Measurements from ENCODE around the gene MUC5AC. TPM values are rescaled to one million over a fixed set of nuclear protein-coding genes. Genes with fewer than 3 reads are reported as not detected.

MUC5AC gene
- total RNA-seq, 1 experiment from 2014 or later, result under 0.01 TPM

GRCh38 chr11:1161410-1162137 is 3.8 kb downstream of the MUC5AC start:
- no peaks in the 10 kb centered on the region for H3K4me1 Mint-ChIP-seq
- DNase-seq (ENCODE audit: low spot score), result no peak
- TF ChIP-seq ZNF425 (CRISPR knock-in tag; conservative IDR thresholded peaks at IDR 0.05) (no peak), PRDM15 (CRISPR knock-in tag; IDR thresholded peaks at IDR 0.05) (no peak), ZNF671 (CRISPR knock-in tag; IDR thresholded peaks at IDR 0.05) (no peak), GRHL2 (CRISPR knock-in tag; IDR thresholded peaks at IDR 0.05; ENCODE audit: insufficient replicate concordance, severe bottlenecking) (no peak), E2F5 (CRISPR knock-in tag; IDR thresholded peaks at IDR 0.05) (no peak), ZNF416 (CRISPR knock-in tag; IDR thresholded peaks at IDR 0.05) (no peak), NFATC4 (CRISPR knock-in tag; IDR thresholded peaks at IDR 0.05) (no peak), PRRX2 (CRISPR knock-in tag; IDR thresholded peaks at IDR 0.05) (no peak), GABPB1 (CRISPR knock-in tag; IDR thresholded peaks at IDR 0.05) (no peak), MYBL2 (CRISPR knock-in tag; IDR thresholded peaks at IDR 0.05) (no peak), MLX (CRISPR knock-in tag; IDR thresholded peaks at IDR 0.05) (no peak), FOXP1 (CRISPR knock-in tag; IDR thresholded peaks at IDR 0.05; ENCODE audit: borderline replicate concordance) (no peak), ZNF423 (CRISPR knock-in tag; IDR thresholded peaks at IDR 0.05) (no peak), ELF4 (CRISPR knock-in tag; IDR thresholded peaks at IDR 0.05; ENCODE audit: low read depth) (no peak), OVOL2 (CRISPR knock-in tag; IDR thresholded peaks at IDR 0.05; ENCODE audit: borderline replicate concordance) (no peak), ERG (CRISPR knock-in tag; IDR thresholded peaks at IDR 0.05) (no peak), NR1H2 (CRISPR knock-in tag; IDR thresholded peaks at IDR 0.05) (no peak), ETV6 (CRISPR knock-in tag; IDR thresholded peaks at IDR 0.05) (no peak)
- ChIA-PET CTCF (interaction anchor here (1.0 kb wide), 1 partner anchor 11 kb away, joined by 3 read pairs; no protein-coding TSS in a partner anchor), POLR2A (no interaction called here)
- H3K27ac Mint-ChIP-seq, result no peak overlapping the region
- ATAC-seq, result no peak
- no peaks in the 10 kb centered on the region for H3K36me3 Mint-ChIP-seq
- H3K27me3 Mint-ChIP-seq (ENCODE audit: low read depth), result no peaks in the 10 kb centered on the region; the same call in 1 of the 2 replicates
- H3K4me3 Mint-ChIP-seq, result no peak overlapping the region
- no peaks in the 10 kb centered on the region for H3K9me3 Mint-ChIP-seq
